Upper lobe of left lung (tissue), 4 donors: ENCODE data around the gene TMEM176A.
"Not testable (repeated sequence)": the region's sequence is repeated elsewhere in the genome, so short reads cannot be mapped to it uniquely, and the experiment has no call there.

ENCODE experiments used
- EP300 ChIP-seq, 4 donors: sonication (generic); formaldehyde crosslinking; IDR thresholded peaks; one replicate each; pipeline ENCODE4 v1.5.1; 2017; ENCODE audit warnings: antibody characterized with exemption in 4 of 4, control low read depth in 2 of 4
- TF ChIP-seq, protein P1 (sequence below), 6 experiments: fragments of 450-650 bp in 4 of 6; fragments of 200-600 bp in 2 of 6; sonication (generic) in 2 of 6; IDR thresholded peaks; one replicate each; pipeline ENCODE4 v1.5.1; 2016 to 2019; ENCODE audit warnings: antibody characterized with exemption in 6 of 6

DNA sequence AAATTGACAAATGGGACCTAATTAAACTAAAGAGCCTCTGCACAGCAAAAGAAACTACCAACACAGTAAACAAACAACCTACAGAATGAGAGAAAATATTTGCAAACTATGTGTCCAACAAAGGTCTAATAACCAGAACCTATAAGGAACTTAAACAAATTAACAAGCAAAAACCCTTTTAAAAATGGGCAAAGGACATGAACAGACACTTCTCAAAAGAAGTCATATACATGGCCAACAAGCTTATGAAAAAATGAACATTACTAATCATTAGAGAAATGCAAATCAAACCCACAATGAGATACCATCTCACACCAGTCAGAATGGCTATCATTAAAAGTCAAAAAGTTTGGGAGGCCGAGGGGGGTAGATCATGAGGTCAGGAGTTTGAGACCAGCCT lies 26.4 kb upstream of the TMEM176A start:
- not testable (repeated sequence) for TF ChIP-seq EP300 (IDR thresholded peaks at IDR 0.05)
- TF ChIP-seq, protein P1, sequence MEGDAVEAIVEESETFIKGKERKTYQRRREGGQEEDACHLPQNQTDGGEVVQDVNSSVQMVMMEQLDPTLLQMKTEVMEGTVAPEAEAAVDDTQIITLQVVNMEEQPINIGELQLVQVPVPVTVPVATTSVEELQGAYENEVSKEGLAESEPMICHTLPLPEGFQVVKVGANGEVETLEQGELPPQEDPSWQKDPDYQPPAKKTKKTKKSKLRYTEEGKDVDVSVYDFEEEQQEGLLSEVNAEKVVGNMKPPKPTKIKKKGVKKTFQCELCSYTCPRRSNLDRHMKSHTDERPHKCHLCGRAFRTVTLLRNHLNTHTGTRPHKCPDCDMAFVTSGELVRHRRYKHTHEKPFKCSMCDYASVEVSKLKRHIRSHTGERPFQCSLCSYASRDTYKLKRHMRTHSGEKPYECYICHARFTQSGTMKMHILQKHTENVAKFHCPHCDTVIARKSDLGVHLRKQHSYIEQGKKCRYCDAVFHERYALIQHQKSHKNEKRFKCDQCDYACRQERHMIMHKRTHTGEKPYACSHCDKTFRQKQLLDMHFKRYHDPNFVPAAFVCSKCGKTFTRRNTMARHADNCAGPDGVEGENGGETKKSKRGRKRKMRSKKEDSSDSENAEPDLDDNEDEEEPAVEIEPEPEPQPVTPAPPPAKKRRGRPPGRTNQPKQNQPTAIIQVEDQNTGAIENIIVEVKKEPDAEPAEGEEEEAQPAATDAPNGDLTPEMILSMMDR (IDR thresholded peaks at IDR 0.05), result not testable (repeated sequence)
